MM.1S (cell line): Measurements from ENCODE around the gene UQCC2.

Experiments
- DNase-seq: peaks from one replicate; pipeline ENCODE4 v3.0.0-alpha.2; 2015
- H2AFZ ChIP-seq: fragments of 300-600 bp; sonication (generic); 2 replicates; pipeline ENCODE4 v1.6.0; 2016; ENCODE audit warnings: antibody characterized with exemption, low read length
- H3F3A ChIP-seq: fragments of 300-600 bp; sonication (generic); 2 replicates; pipeline ENCODE4 v1.6.1; 2016; ENCODE audit warnings: mild to moderate bottlenecking, antibody characterized with exemption, low read length, moderate library complexity, mixed read lengths; ENCODE audit not compliant: insufficient read depth
- H3K27ac ChIP-seq: fragments of 300-600 bp; sonication (generic); 2 replicates; pipeline ENCODE4 v1.5.1; 2016; ENCODE audit warnings: mild to moderate bottlenecking, low read length
- H3K27me3 ChIP-seq: fragments of 300-600 bp; sonication (generic); replicated peaks from 2 replicates; pipeline ENCODE4 v1.6.0; 2016; ENCODE audit warnings: low read length; ENCODE audit not compliant: insufficient read depth
- H3K36me3 ChIP-seq: fragments of 300-600 bp; sonication (generic); replicated peaks from 2 replicates; pipeline ENCODE4 v1.6.1; 2016; ENCODE audit warnings: mild to moderate bottlenecking, low read length, mixed read lengths; ENCODE audit not compliant: insufficient read depth
- H3K4me1 ChIP-seq: fragments of 300-600 bp; sonication (generic); 2 replicates; pipeline ENCODE4 v1.6.1; 2016; ENCODE audit warnings: low read length, mixed read lengths
- H3K4me2 ChIP-seq: fragments of 300-600 bp; sonication (generic); 2 replicates; pipeline ENCODE4 v1.6.0; 2016; ENCODE audit warnings: low read depth, low read length
- H3K4me3 ChIP-seq: fragments of 300-600 bp; sonication (generic); 2 replicates; pipeline ENCODE4 v1.5.1; 2016; ENCODE audit warnings: low read length, mixed read lengths
- H3K79me2 ChIP-seq: fragments of 300-600 bp; sonication (generic); 2 replicates; pipeline ENCODE4 v1.6.1; 2016; ENCODE audit warnings: mixed run types, low read length, mixed read lengths
- H3K9ac ChIP-seq: fragments of 300-600 bp; sonication (generic); 2 replicates; pipeline ENCODE4 v1.6.1; 2016; ENCODE audit warnings: low read length, mixed read lengths
- H3K9me2 ChIP-seq: fragments of 300-600 bp; sonication (generic); replicated peaks from 2 replicates; pipeline ENCODE4 v1.6.1; 2016; ENCODE audit warnings: mild to moderate bottlenecking, low read length, mixed read lengths; ENCODE audit not compliant: insufficient read depth
- H3K9me3 ChIP-seq: fragments of 300-600 bp; sonication (generic); replicated peaks from 2 replicates; pipeline ENCODE4 v1.6.1; 2016; ENCODE audit warnings: mild to moderate bottlenecking, low read length, mixed read lengths; ENCODE audit not compliant: insufficient read depth
- H4K20me1 ChIP-seq: fragments of 300-600 bp; sonication (generic); 2 replicates; pipeline ENCODE4 v1.6.1; 2016; ENCODE audit warnings: mild to moderate bottlenecking, low read length, moderate library complexity, mixed read lengths; ENCODE audit not compliant: insufficient read depth
- CTCF ChIP-seq: fragments of 300-600 bp; sonication (generic); IDR thresholded peaks from 2 replicates; pipeline ENCODE4 v1.5.1; 2016; ENCODE audit warnings: antibody characterized with exemption, low read length, mixed read lengths
- EZH2 ChIP-seq: fragments of 300-600 bp; sonication (generic); optimal IDR thresholded peaks from 2 replicates; pipeline ENCODE3; 2017; ENCODE audit warnings: low read depth, mild to moderate bottlenecking, antibody characterized with exemption, low read length, mixed read lengths
- EZH2phosphoT487 ChIP-seq: fragments of 300-600 bp; sonication (generic); IDR thresholded peaks from 2 replicates; pipeline ENCODE4 v1.6.1; 2018; ENCODE audit warnings: antibody characterized with exemption, low read length

Gene UQCC2

DNA sequence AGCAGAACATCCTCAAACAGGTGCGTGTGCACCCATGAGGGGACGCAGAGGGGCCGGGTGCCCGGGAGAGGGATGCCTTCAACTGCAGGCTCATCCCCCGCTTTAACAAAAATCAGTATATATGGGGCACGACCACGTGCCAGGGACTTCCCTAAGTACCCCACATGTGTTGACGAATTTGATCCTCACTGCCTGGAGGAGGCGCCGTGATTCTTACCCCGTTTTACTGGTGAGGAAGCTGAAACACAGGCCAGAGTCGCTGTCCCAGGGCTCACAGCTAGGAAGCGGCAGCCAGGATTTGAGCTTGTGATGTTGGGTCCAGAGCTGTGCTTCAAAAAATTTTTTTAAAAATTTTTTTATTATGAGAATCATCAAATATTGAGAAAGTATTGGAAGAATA is 45.5 kb downstream of the UQCC2 start:
- H3K4me2 ChIP-seq = no peak overlapping the region
- H3K36me3 ChIP-seq = no peaks in the 10 kb centered on the region
- H3K79me2 ChIP-seq = no peaks in the 10 kb centered on the region
- no peaks in the 10 kb centered on the region for H3K4me1 ChIP-seq
- no peak overlapping the region for H3K27ac ChIP-seq
- no peaks in the 10 kb centered on the region for H4K20me1 ChIP-seq
- no peak for DNase-seq
- H3F3A ChIP-seq = no peaks in the 10 kb centered on the region
- no peaks in the 10 kb centered on the region for H3K27me3 ChIP-seq
- no peaks in the 10 kb centered on the region for H3K9me2 ChIP-seq
- H3K4me3 ChIP-seq = no peak overlapping the region
- no peak overlapping the region for H2AFZ ChIP-seq
- no peaks in the 10 kb centered on the region for H3K9me3 ChIP-seq
- H3K9ac ChIP-seq = no peak overlapping the region
- TF ChIP-seq CTCF = no peak
- no peak for TF ChIP-seq EZH2
- no peak for TF ChIP-seq EZH2phosphoT487

DNA sequence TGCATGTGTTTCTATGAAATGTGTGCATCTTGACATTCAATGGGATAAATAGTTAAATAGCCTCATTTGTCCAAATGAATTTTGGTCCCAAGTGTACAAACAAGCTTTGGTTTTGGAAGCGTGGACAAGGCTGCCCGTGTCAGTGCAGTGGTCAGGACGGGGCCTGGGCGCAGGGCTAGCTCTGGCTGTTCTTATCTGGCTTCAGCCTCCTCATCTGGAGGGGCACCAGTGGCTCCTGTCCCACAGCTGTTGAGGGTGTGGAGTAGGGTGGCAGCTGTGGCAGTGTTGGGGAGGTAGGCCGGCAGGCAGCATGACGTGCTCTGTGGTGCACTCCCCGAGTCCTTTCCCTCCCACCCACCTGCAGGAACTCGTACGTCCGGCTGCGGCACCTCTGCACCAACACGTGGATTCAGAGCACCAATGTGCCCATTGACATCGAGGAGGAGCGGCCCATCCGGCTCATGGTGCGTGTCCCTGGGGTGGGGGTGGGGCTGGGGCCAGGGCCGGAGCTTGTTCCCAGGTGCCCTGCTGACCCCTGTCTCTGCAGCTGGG is 46.9 kb downstream of the UQCC2 start:
- Histone ChIP-seq H2AFZ (no peak overlapping the region), H3K9me3 (no peaks in the 10 kb centered on the region), H3K9me2 (no peaks in the 10 kb centered on the region), H3K4me1 (no peaks in the 10 kb centered on the region), H3K9ac (no peak overlapping the region), H3K4me2 (no peak overlapping the region), H3K27me3 (no peaks in the 10 kb centered on the region), H3K36me3 (no peaks in the 10 kb centered on the region), H3K27ac (no peak overlapping the region), H3K4me3 (no peak overlapping the region), H3F3A (no peaks in the 10 kb centered on the region), H3K79me2 (no peaks in the 10 kb centered on the region), H4K20me1 (no peaks in the 10 kb centered on the region)
- no peak for DNase-seq
- TF ChIP-seq EZH2phosphoT487 = no peak
- no peak for TF ChIP-seq EZH2
- TF ChIP-seq CTCF = no peak

- no peak overlapping the region for H3K27ac ChIP-seq
- no peak overlapping the region for H3K4me3 ChIP-seq
- no peak overlapping the region for H3K4me2 ChIP-seq
- no peaks in the 10 kb centered on the region for H3K36me3 ChIP-seq
- TF ChIP-seq EZH2 (no peak), EZH2phosphoT487 (no peak)
- H3K9me2 ChIP-seq = no peaks in the 10 kb centered on the region
- no peaks in the 10 kb centered on the region for H3K4me1 ChIP-seq
- no peaks in the 10 kb centered on the region for H3F3A ChIP-seq
- H4K20me1 ChIP-seq = no peaks in the 10 kb centered on the region
- no peaks in the 10 kb centered on the region for H3K79me2 ChIP-seq
- H3K9ac ChIP-seq = no peak overlapping the region
- DNase-seq = no peak
- no peaks in the 10 kb centered on the region for H3K9me3 ChIP-seq
- H3K27me3 ChIP-seq = no peaks in the 10 kb centered on the region
- H2AFZ ChIP-seq = no peak overlapping the region
Observed at GRCh38 chr6:33663727-33664449, 47.6 kb downstream of the UQCC2 start.

DNA sequence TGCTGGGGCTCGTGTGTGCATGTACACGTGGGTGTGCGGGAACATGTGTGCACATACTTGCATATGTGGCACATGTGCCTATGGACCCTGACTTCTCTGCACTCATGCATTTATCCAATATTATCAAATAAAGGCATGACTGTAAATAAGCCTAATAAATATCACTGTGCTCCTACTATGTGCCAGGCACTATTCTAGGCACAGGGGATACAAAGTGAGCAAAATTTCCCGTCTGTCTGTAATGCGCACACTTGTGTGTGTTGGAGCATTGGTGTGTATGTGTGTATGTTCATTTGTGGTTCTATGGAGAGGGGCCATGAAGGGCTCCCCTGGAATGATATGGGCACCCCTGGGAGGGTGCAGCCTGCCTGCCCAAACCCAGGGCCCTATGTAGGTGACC is 48.5 kb downstream of the UQCC2 start:
- no peak overlapping the region for H3K27ac ChIP-seq
- TF ChIP-seq EZH2 (no peak), CTCF (no peak), EZH2phosphoT487 (no peak)
- no peaks in the 10 kb centered on the region for H3K36me3 ChIP-seq
- H3K4me3 ChIP-seq = no peak overlapping the region
- H4K20me1 ChIP-seq = no peaks in the 10 kb centered on the region
- no peak overlapping the region for H2AFZ ChIP-seq
- DNase-seq = no peak
- no peaks in the 10 kb centered on the region for H3K79me2 ChIP-seq
- no peak overlapping the region for H3K9ac ChIP-seq
- H3K27me3 ChIP-seq = no peaks in the 10 kb centered on the region
- H3K4me1 ChIP-seq = no peaks in the 10 kb centered on the region
- no peaks in the 10 kb centered on the region for H3F3A ChIP-seq
- no peaks in the 10 kb centered on the region for H3K9me2 ChIP-seq
- H3K9me3 ChIP-seq = no peaks in the 10 kb centered on the region
- no peak overlapping the region for H3K4me2 ChIP-seq
